K562 (cell line): ENCODE results near the gene GATA5. TPM values are rescaled to one million over a fixed set of nuclear protein-coding genes. Genes with fewer than 3 reads are reported as not detected.

Experiments used
- ATAC-seq: fragments of 200-7000 bp; cut with Tn5 transposase; 3 replicates; pipeline ENCODE4 v1.9.1; 2020; ENCODE audit warnings: moderate library complexity
- BruUV-seq: library from RNA; stranded (reverse); fragments of 400-500 nt; replicated peaks from 2 replicates; lab custom pipeline; 2021; lab: Mats Ljungman, UMichigan
- CTCF ChIA-PET: fragments of 300-600 bp; formaldehyde crosslinking; extraction: SDS; loops from one replicate; lab custom pipeline; 2021; ENCODE audit warnings: low intra/inter-chr PET ratio; lab: Yijun Ruan, JAX
- POLR2A ChIA-PET: fragments of 300-600, 350-650 bp; sonication (Branson Sonifier 250); formaldehyde crosslinking; extraction: SDS; loops from one replicate; lab custom pipeline; 2021; ENCODE audit warnings: antibody characterized with exemption, inconsistent platforms; lab: Yijun Ruan, JAX
- DNase-seq, 4 experiments: peaks; one replicate each; pipeline versions ENCODE4 v3.0.0 to v3.0.0-alpha.2; 2011 to 2018; ENCODE audit warnings: low spot score in 3 of 4, mixed read lengths in 3 of 4; ENCODE audit errors: extremely low read depth in 1 of 4
- FAIRE-seq: peaks from 2 replicates; lab custom pipeline; 2011; peaks lifted over from hg19 to GRCh38; lab: Jason Lieb, UNC
- H2AFZ ChIP-seq: 2 replicates; pipeline ENCODE4 v1.6.0; 2011; ENCODE audit warnings: low read depth, low read length, control low read depth, inconsistent platforms
- H3K27ac ChIP-seq: fragments of 200-600 bp; 3 replicates; pipeline ENCODE4 v1.8.0; 2011; ENCODE audit warnings: low read depth, mild to moderate bottlenecking, control low read depth, inconsistent platforms, low read length, moderate library complexity, mixed read lengths; ENCODE audit errors: extremely low read depth
- H3K27me3 ChIP-seq, 2 experiments: fragments of 300-600 bp in 1 of 2; 2 replicates in 1 of 2; 3 replicates in 1 of 2; pipeline versions ENCODE4 v1.6.0 to v1.8.0; 2011; ENCODE audit warnings: inconsistent platforms in 2 of 2, low read length in 2 of 2, mild to moderate bottlenecking in 1 of 2, mixed read lengths in 1 of 2, moderate library complexity in 1 of 2; ENCODE audit not compliant: control insufficient read depth in 2 of 2, insufficient read depth in 2 of 2
- H3K36me3 ChIP-seq: fragments of 300-600 bp; 3 replicates; pipeline ENCODE4 v1.8.0; 2011; ENCODE audit warnings: mild to moderate bottlenecking, low read length, inconsistent platforms; ENCODE audit not compliant: control insufficient read depth, insufficient read depth
- H3K4me1 ChIP-seq, 2 experiments: fragments of 200-600 bp in 1 of 2; replicated peaks in 1 of 2; 2 replicates in 1 of 2; 3 replicates in 1 of 2; pipeline versions ENCODE4 v1.5.1 to v1.8.0; 2011; ENCODE audit warnings: inconsistent platforms in 2 of 2, low read length in 2 of 2, mild to moderate bottlenecking in 1 of 2, mixed read lengths in 1 of 2, moderate library complexity in 1 of 2; ENCODE audit not compliant: control insufficient read depth in 2 of 2, insufficient read depth in 2 of 2
- H3K4me2 ChIP-seq: 2 replicates; pipeline ENCODE4 v1.6.1; 2011; ENCODE audit warnings: low read length, control low read depth, inconsistent platforms, mixed read lengths; ENCODE audit not compliant: insufficient read depth
- H3K4me3 ChIP-seq: fragments of 200-600 bp; sonication (generic), shearing (Covaris generic); 2 replicates; pipeline ENCODE4 v1.5.1; 2016; ENCODE audit warnings: control low read depth, inconsistent platforms
- H3K79me2 ChIP-seq: fragments of 200-600 bp; 3 replicates; pipeline ENCODE4 v1.8.0; 2011; ENCODE audit warnings: low read length, inconsistent platforms; ENCODE audit not compliant: control insufficient read depth, insufficient read depth
- H3K9ac ChIP-seq, 2 experiments: 2 replicates each; pipeline versions ENCODE4 v1.6.0 to v1.6.1; 2011; ENCODE audit warnings: low read depth in 2 of 2, low read length in 2 of 2, control low read depth in 1 of 2, inconsistent platforms in 1 of 2, mild to moderate bottlenecking in 1 of 2, mixed read lengths in 1 of 2; ENCODE audit not compliant: insufficient read depth in 1 of 2
- H3K9me1 ChIP-seq: one replicate; pipeline ENCODE4 v1.6.0; 2011; ENCODE audit warnings: inconsistent platforms, mild to moderate bottlenecking, low read length, moderate library complexity; ENCODE audit not compliant: control insufficient read depth, insufficient read depth
- H3K9me3 ChIP-seq: replicated peaks from 2 replicates; pipeline ENCODE4 v1.5.1; 2011; ENCODE audit warnings: low read depth, low read length, inconsistent platforms; ENCODE audit not compliant: control insufficient read depth, insufficient read depth
- H4K20me1 ChIP-seq: replicated peaks from 2 replicates; pipeline ENCODE4 v1.6.1; 2011; ENCODE audit warnings: low read length, inconsistent platforms, mixed read lengths; ENCODE audit not compliant: control insufficient read depth, insufficient read depth
- NCOA1 ChIP-seq: fragments of 450-650 bp; IDR thresholded peaks from 2 replicates; pipeline ENCODE4 v1.6.1; 2016; ENCODE audit warnings: low read depth
- NEUROD1 ChIP-seq: fragments of 150-350 bp; IDR thresholded peaks from 2 replicates; pipeline ENCODE4 v1.6.1; 2014; ENCODE audit warnings: borderline replicate concordance, low read length, low read depth; ENCODE audit not compliant: partially characterized antibody
- NR0B1 ChIP-seq: fragments of 450-650 bp; IDR thresholded peaks from one replicate; pipeline ENCODE4 v1.6.1; 2018; ENCODE audit warnings: mild to moderate bottlenecking, moderate library complexity; ENCODE audit not compliant: partially characterized antibody
- RAD21 ChIP-seq, 2 experiments: fragments of 250-450 bp in 1 of 2; fragments of 450-650 bp in 1 of 2; sonication (Bioruptor Pico) in 1 of 2; formaldehyde crosslinking in 1 of 2; IDR thresholded peaks in 1 of 2; conservative IDR thresholded peaks in 1 of 2; 2 replicates each; pipeline versions ENCODE4 v1.4.0 to v1.8.0; 2020 to 2022; ENCODE audit warnings: mild to moderate bottlenecking in 2 of 2, moderate library complexity in 1 of 2
- RFX5 ChIP-seq: IDR thresholded peaks from 2 replicates; pipeline ENCODE4 v1.6.1; 2011; ENCODE audit warnings: low read depth, mild to moderate bottlenecking, improper control_type of control experiment, low read length
- RUNX1 ChIP-seq: sonication (generic); IDR thresholded peaks from 2 replicates; pipeline ENCODE4 v1.6.1; 2016; ENCODE audit warnings: antibody characterized with exemption, low read depth
- SMAD1 ChIP-seq: fragments of 150-350 bp; IDR thresholded peaks from 2 replicates; pipeline ENCODE4 v1.6.1; 2014; ENCODE audit warnings: low read length, low read depth; ENCODE audit not compliant: partially characterized antibody
- ZBTB2 ChIP-seq: fragments of 450-650 bp; IDR thresholded peaks from 2 replicates; pipeline ENCODE4 v1.6.1; 2016; ENCODE audit warnings: antibody characterized with exemption
- ZBTB7A ChIP-seq: IDR thresholded peaks from 2 replicates; pipeline ENCODE4 v1.6.1; 2011; ENCODE audit warnings: low read depth, mild to moderate bottlenecking, low read length, moderate library complexity, borderline replicate concordance; ENCODE audit not compliant: control insufficient read depth
- ZC3H4 ChIP-seq: sonication (generic); formaldehyde crosslinking; IDR thresholded peaks from 2 replicates; pipeline ENCODE4 v1.9.0; 2021; ENCODE audit warnings: missing genetic modification reagents, borderline replicate concordance
- ZNF398 ChIP-seq: fragments of 250-450 bp; sonication (Bioruptor Pico); IDR thresholded peaks from 2 replicates; pipeline ENCODE4 v1.8.0; 2021; ENCODE audit warnings: moderate library complexity, mild to moderate bottlenecking, inconsistent platforms
- ZNF740 ChIP-seq, 3 experiments: fragments of 200-800 bp in 1 of 3; sonication (Bioruptor generic) in 1 of 3; sonication (generic) in 1 of 3; formaldehyde crosslinking in 1 of 3; IDR thresholded peaks; 2 replicates each; pipeline versions ENCODE4 v1.6.1 to v1.8.0; 2016 to 2022; ENCODE audit warnings: mild to moderate bottlenecking in 2 of 3, missing compliant biosample characterization in 2 of 3, missing genetic modification characterization in 2 of 3, missing genetic modification reagents in 1 of 3
- WGBS: fragments of 100-300 bp; shearing (Covaris generic); methylation state at CpG from one replicate; pipeline ENCODE4 v1.1.6; 2016; ENCODE audit warnings: low coverage, mixed read lengths; ENCODE audit not compliant: insufficient coverage; ENCODE audit errors: missing lambda C conversion rate; 5-methylcytosine and 5-hydroxymethylcytosine counted together
- in situ Hi-C: fragments of 300-500 bp; cut with MboI; formaldehyde crosslinking; loops from 4 replicates; pipeline ENCODE4 v1.15.0; 2018; ENCODE audit warnings: inconsistent platforms, mixed read lengths
- intact Hi-C: fragments of 100-400 bp; cut with micrococcal nuclease; formaldehyde crosslinking; loops from 2 replicates; pipeline ENCODE4 v1.14.2; 2022
- polyA plus RNA-seq, 8 experiments: library from polyadenylated mRNA; depleted of rRNA in 4 of 8; stranded (reverse) in 5 of 8; unstranded in 3 of 8; fragments of >200 nt; fragmentation: Nextera tagmentation in 2 of 8; fragmentation: Illumina TruSeq in 1 of 8; extraction: Ambion mirVana in 2 of 8; extraction: Trizol in 1 of 8; gene quantifications; 2 replicates each; pipeline versions ENCODE4 v1.2.1 to v1.2.3, GENCODE V29; 2011 to 2014; ENCODE audit warnings: inconsistent platforms in 1 of 8, missing spikeins in 1 of 8
- total RNA-seq, 7 experiments: library from RNA; depleted of rRNA in 6 of 7; stranded (reverse); fragments of >200 nt in 6 of 7; fragmentation: Illumina TruSeq in 2 of 7; extraction: Trizol in 2 of 7; gene quantifications; 2 replicates each; pipeline versions ENCODE4 v1.2.1 to v1.2.3, GENCODE V29; 2011 to 2021; ENCODE audit warnings: low replicate concordance in 1 of 7

GATA5 gene
- total and polyA plus RNA-seq, 9 of the 15 experiments (the other 6 are each of a cell fraction or from before 2014, with no cell fraction given), result 0.09 to 0.57 (median 0.20) TPM; not detected in 3

GRCh38 chr20:62496568-62497218 lies 20.9 kb upstream of the GATA5 start:
- Histone ChIP-seq H3K4me2 (no peak overlapping the region; the same call in 1 of the 2 replicates), H2AFZ (no peak overlapping the region), H3K9ac (0 out of 4 replicates have a peak overlapping the region, but pooled peaks of 1 of the 2 experiments have one; percentile 29), H3K27me3 (no peaks in the 10 kb centered on the region; a peak in 1 of 5 replicates), H3K27ac (no peak overlapping the region), H4K20me1 (no peaks in the 10 kb centered on the region; the same call in 1 of the 2 replicates), H3K4me3 (no peak overlapping the region), H3K4me1 (peaks cover 13 to 76% of the 10 kb centered on the region in 2 experiments), H3K36me3 (no peaks in the 10 kb centered on the region), H3K9me1 (no peaks in the 10 kb centered on the region), H3K79me2 (no peaks in the 10 kb centered on the region), H3K9me3 (no peaks in the 10 kb centered on the region)
- FAIRE-seq, result no peak
- BruUV-seq, result no TSS peak
- ChIA-PET POLR2A (interaction anchor here (1.0 kb wide), 1 partner anchor 17 kb away, joined by 4 read pairs; no protein-coding TSS in a partner anchor), CTCF (interaction anchor here (0.6 to 1.2 kb wide), 3 partner anchors 9 to 86 kb away, joined by 4 to 6 read pairs (median 6); no protein-coding TSS in a partner anchor)
- 12% methylated on average over 29 of the region's 32 CpGs for WGBS
- in situ Hi-C loops (loop anchor here (10.0 kb wide), 2 partner anchors 192 to 308 kb away; partner anchors contain the start of genes ADRM1 and OGFR), intact Hi-C loops (loop anchor here (1.0 to 10.0 kb wide), 2 partner anchors 86 to 192 kb away; partner anchors contain the start of gene ADRM1)
- DNase-seq, result peak; percentile 68 to 81 (median 80)
- ATAC-seq, result peak; percentile 80
- TF ChIP-seq ZNF740 (CRISPR knock-in tag; IDR thresholded peaks at IDR 0.05) (0 out of 2 replicates have a peak, but pooled peaks have one; percentile 45), ZNF740 (tag; IDR thresholded peaks at IDR 0.05) (no peak), RFX5 (no peak), SMAD1 (no peak), ZC3H4 (CRISPR knock-in tag) (no peak), ZBTB2 (no peak), NCOA1 (no peak), NEUROD1 (peak; percentile 5), RUNX1 (no peak), NR0B1 (no peak), ZNF398 (no peak), RAD21 (CRISPR knock-in tag; conservative IDR thresholded peaks at IDR 0.05 in 1 of 2, IDR thresholded peaks at IDR 0.05 in 1 of 2) (peak; percentile 64 to 74), ZBTB7A (peak; percentile 99)
